HG03575 (cell line): ENCODE measurements around the gene EP400.

Source experiments
- ATAC-seq: cut with Tn5 transposase; IDR thresholded peaks from one replicate; pipeline ENCODE4 v1.9.1; 2021; ENCODE audit not compliant: unreplicated experiment, insufficient number of reproducible peaks, low FRiP score; ENCODE audit errors: extremely low read depth

EP400 gene

DNA sequence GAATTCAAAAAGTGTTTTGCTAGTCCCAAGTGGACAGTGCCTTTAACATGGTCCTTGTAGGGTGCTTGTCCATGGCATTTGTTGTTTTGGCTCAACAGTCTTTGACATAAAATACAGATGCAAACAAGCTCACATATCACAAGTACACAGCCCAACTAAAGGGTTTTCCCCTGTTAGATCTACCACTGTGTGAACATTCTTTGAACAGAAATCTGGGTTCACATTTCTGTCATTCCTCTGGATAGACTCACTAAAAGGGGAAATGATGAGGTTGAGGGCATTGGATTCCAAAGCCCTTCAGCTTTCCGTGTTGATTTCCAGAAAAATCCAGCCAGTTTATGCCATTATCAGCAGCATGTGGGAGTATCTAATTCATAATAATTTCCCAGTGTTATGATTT is 54.1 kb downstream of the EP400 start:
- ATAC-seq: no peak

- ATAC-seq: no peak
These were observed 55.2 kb downstream of the EP400 start for GRCh38 chr12:132004946-132005345.

- no peak for ATAC-seq
These were observed 56.4 kb downstream of the EP400 start for GRCh38 chr12:132006056-132006680.

- ATAC-seq: no peak
These were observed 57.3 kb downstream of the EP400 start for GRCh38 chr12:132007041-132007440.

DNA sequence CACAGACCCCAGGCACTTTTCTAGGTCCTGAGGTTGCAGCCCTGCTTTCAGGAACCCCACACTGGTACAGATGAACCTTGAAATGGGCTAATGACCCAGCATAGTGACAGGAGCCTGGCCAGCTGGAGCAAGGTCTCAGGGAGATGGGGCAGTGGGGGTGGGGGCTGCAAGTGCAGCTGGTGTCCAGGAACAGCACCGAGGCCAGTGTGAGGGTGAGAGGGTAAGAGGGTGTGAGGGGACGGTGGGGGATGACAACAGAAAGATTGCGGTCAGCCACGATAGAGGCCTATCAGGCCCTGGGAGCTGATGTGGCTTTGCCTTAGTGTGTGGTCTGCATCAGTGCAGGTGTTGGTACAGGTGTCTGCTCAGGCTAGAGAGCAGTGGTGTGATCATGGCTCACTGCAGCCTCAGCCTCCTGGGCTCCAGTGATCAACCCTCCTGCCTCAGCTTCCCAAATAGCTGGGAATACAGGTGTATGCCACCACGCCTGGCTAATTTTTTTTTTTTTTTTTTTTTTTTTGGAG is 59.7 kb downstream of the EP400 start:
- ATAC-seq: no peak

- ATAC-seq: no peak
These were observed 63.3 kb downstream of the EP400 start for GRCh38 chr12:132012919-132013568.

DNA sequence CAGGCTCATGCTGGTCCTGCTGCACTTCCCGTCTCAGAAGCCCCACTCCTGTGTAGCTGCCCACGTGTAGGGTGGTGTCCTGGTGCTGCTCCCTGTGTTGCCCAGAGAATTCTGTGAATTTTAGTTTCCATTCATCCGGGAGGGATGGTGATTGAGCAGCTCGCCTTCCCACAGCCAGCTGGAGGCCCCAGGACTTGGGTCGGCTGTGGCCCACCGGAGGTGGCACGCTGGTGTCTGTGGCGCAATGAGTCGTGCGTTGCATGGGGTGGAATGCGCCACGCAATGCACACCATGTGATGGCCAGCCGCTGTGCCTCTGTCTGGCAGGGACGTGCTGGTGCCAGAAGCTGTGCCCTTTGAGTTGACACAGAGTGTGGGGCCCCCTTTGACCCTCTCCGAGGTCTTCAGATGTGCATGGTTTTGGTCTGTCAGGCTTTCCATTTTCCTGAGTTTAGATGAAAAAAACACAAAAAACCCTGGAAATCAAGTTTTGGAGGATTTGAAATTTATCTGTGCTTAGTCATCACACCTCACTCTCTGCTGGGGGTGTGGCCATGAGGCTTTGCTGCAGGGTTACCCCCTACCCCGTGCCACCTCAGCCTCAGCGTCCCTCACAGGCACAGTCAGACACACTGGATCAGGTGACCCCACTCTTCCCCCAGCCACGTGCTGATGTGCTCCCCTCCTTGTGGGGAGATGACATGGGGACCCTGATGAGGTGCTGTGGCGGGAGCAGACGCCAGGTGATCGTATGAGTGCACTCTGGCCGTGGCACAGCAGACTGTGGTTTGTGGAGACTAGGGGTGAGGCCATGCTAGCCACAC is 64.6 kb downstream of the EP400 start:
- ATAC-seq: no peak

DNA sequence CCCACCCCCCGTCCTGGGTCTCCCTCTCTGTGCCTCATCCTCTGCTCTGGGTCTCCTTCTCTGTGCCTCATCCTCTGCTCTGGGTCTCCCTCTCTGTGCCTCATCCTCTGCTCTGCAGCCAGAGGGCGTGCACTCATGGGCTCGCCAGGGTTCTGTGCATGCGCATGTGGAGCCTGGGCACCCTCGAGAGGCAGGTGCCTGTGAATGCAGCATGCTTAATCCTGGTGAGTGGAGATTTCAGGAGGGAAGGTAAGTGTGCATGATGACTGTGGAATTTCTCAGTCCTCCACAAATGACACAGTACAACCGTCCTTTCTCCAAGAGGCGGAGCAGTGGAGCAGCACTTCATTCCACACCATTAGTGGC is 65.2 kb downstream of the EP400 start:
- no peak for ATAC-seq

- ATAC-seq: no peak
These were observed 66.1 kb downstream of the EP400 start for GRCh38 chr12:132015686-132016430.

DNA sequence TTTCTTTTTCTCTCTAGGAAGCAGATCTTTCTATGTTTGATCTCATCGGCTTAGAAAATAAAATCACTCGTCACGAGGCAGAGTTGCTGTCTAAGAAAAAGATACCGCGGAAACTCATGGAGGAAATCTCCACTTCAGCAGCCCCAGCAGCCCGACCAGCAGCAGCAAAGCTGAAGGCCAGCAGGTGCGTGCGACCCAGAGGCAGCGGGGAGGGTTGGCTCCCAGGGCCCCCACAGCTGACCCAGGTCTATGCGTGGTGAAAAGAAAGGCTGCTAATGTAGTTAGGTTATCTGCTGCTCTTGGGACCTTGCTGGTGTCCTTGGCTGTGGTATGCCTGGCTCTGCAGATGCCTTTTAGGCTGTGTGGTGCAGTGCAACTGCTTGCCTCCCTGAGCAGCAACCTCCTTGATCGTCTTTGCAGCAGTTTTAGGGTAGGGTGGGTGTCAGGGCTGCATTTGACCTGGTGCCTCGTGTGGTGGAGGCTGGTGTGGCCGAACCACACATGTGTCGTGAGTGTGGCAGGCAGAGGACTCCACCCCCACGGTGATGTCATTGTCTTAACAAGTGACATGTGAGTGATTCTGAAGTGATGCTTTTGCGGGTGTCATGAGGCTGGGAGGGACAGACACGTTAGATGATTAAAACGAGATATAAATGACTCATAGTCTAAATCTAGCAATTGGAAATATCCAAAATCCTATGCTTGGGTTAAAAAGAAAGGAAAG is 68.6 kb downstream of the EP400 start:
- ATAC-seq: no peak

GRCh38 chr12:132019891-132020290 is 70.1 kb downstream of the EP400 start:
- no peak for ATAC-seq

- ATAC-seq: no peak
These were observed 70.5 kb downstream of the EP400 start for GRCh38 chr12:132020292-132020691.

GRCh38 chr12:132021031-132021871 is 71.5 kb downstream of the EP400 start:
- ATAC-seq: no peak

DNA sequence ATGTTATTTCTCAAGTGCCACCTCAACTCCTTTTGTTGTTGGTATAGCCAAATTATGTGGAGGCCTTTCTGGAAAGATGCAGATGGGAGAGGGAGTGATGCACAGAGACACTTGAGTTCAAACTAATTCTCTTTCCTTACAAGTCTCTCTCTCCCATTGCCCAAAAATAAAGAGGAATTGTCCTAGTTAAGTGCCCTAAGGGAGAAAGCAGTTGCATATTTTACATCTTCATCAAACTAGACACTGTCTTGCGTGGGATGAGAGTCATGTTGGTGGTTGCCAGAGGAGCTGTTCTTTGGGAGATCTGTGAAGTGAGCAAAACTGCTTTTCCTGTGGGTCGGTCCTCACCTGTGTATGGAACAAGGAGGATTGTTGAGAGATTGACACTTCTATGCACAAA is 72.2 kb downstream of the EP400 start:
- no peak for ATAC-seq

DNA sequence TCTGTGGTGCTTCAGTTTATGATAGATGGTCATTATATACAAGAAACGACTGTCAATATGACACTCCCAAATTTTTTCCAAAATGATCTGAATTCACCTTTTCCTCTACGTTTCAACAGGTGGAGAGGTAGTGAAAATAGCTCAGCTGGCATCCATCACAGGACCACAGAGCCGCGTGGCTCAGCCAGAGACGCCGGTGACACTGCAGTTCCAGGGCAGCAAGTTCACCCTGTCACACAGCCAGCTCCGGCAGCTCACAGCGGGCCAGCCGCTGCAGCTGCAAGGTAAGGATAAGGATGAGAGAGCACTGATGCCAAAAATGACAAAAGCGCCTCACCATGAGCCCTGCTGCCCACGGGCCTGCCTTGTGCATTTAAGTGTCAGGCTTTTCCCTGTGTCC is 73.9 kb downstream of the EP400 start:
- no peak for ATAC-seq

DNA sequence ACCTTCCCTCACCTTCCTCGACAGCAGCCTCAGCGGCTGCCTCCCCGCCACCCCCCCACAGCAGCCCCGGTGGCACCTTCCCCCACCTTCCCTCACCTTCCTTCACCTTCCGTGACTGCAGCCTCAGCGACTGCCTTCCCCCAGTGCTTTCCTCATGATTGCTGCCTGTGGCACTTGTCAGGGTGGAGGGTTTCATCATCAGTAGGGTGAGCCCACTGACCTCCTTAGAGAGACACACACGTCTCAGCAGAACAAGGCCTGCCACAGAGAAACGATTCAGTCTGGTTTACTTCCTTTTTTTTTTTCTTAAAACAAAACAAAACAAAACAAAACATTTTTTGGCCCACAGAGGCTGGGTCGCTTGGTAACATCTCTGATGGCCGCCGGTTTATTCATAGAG is 75.0 kb downstream of the EP400 start:
- ATAC-seq: no peak

DNA sequence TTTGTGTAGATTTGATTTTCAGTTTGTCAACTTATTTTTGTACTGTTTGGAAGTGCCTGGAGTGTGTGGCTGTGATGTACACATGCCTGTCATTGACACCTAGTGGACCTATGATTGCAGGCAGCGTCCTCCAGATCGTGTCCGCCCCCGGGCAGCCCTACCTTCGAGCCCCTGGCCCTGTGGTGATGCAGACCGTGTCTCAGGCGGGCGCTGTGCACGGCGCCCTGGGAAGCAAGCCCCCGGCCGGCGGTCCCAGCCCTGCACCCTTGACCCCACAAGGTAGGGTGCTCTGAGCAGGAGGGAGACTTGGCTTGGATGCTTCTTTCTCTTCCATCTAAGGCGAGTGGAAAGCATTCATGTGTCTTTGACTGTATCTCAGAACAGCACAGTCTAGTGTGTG is 75.8 kb downstream of the EP400 start:
- no peak for ATAC-seq
